ENCODE measurements around the gene HSPA12A. TPM values are rescaled to one million over a fixed set of nuclear protein-coding genes. Genes with fewer than 3 reads are reported as not detected.

The HSPA12A gene
- total RNA-seq, 1 donor from 2014 or later: 22.5 TPM

- DNase-seq (no peak), ATAC-seq (no peak)
- intact Hi-C loops (cut with micrococcal nuclease): no loop called here
Observed at GRCh38 chr10:116656044-116656443, 86.3 kb downstream of the HSPA12A start.

- intact Hi-C loops (cut with micrococcal nuclease): no loop called here
- no peak for ATAC-seq
- DNase-seq: no peak
Observed at GRCh38 chr10:116655568-116655967, 86.8 kb downstream of the HSPA12A start.

GRCh38 chr10:116654816-116655215, 87.5 kb downstream of the HSPA12A start:
- DNase-seq (no peak), ATAC-seq (no peak)
- intact Hi-C loops (cut with micrococcal nuclease): no loop called here

- intact Hi-C loops (cut with micrococcal nuclease): no loop called here
- DNase-seq: no peak
- ATAC-seq: no peak
Observed at GRCh38 chr10:116653885-116654284, 88.5 kb downstream of the HSPA12A start.

DNA sequence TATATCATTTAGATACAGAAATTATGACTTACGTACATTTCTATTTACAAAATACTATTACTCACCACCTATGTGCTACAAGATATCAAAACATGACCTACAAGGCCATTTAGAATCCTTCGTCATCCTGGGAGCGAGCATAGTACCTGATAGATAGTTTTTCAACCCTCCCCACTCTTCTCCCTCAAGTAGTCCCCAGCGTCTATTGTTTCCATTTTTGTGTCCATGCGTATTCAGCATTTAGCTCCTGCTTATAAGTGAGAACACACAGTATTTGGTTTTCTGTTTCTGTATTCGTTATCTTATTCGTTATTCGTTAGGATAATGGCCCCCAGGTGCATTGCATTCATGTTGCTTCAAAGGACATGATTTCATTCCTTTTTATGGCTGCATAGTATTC, 93.5 kb downstream of the HSPA12A start:
- intact Hi-C loops (cut with micrococcal nuclease): no loop called here
- DNase-seq (no peak), ATAC-seq (no peak)

GRCh38 chr10:116646502-116646901, 95.9 kb downstream of the HSPA12A start:
- ATAC-seq (no peak), DNase-seq (no peak)
- intact Hi-C loops (cut with micrococcal nuclease): no loop called here

- intact Hi-C loops (cut with micrococcal nuclease): no loop called here
- ATAC-seq (no peak), DNase-seq (no peak)
Observed at GRCh38 chr10:116637830-116638229, 104.5 kb downstream of the HSPA12A start.

- ATAC-seq (no peak), DNase-seq (no peak)
- intact Hi-C loops (cut with micrococcal nuclease): no loop called here
Observed at GRCh38 chr10:116636976-116637375, 105.4 kb downstream of the HSPA12A start.

DNA sequence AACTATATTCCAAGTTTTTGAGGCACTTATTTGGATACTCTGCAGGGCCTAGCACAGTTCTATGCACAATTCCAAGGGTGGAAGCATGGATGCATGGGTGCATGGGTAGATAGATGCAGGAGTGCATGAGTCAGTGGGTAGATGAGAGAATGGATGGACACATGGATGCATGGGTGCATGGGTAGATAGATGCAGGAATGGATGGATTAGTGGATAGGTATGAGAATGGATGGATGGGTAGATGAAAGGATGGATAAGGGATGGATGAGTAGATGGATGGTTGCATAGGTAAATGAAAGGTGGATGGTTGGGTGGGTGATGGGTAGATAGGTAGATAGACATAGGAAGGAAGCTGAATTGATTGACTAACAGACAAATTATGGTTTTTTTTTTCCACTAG, 106.0 kb downstream of the HSPA12A start:
- intact Hi-C loops (cut with micrococcal nuclease): no loop called here
- DNase-seq: no peak
- ATAC-seq: no peak

DNA sequence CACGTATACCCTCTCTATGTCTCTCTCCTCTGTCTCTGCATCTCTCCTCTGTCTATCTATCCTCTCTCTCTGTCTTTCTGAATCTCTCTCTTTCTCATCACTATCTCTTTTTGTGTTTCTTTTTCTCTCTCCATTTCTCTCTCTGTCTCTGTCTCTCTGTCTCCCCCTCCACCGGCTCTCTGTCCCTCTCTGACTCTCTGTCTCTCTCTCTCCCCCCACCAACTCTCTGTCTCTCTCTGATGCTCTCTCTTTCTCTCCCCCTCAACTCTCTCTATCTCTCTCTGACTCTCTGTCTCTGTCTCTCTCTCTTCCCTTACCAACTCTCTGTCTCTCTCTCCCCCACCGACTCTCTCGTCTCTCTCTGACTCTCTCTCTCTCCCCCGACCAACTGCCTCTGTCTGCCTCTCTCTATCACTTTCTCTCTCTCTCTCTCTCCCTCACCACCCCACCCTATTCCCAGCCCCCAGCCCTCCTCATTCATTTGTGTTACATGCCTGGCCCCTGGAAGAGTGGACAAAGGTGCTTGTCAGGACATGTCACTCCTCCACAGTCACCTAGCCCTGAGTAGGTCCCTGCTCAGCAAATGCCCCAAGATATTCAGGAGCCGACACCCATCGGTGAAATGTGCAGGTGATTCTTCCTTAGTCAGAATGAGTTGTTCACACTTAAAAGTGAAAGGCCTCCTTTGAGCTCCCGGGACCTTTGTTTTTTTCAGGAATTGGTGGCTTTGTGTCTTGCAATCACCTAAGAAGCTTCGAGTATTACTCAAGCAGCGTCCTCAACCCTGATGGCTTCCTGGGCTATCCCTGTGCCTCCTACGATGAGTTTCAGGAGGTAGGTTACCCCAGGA, 108.0 kb downstream of the HSPA12A start:
- DNase-seq (no peak), ATAC-seq (no peak)
- intact Hi-C loops (cut with micrococcal nuclease): no loop called here

DNA sequence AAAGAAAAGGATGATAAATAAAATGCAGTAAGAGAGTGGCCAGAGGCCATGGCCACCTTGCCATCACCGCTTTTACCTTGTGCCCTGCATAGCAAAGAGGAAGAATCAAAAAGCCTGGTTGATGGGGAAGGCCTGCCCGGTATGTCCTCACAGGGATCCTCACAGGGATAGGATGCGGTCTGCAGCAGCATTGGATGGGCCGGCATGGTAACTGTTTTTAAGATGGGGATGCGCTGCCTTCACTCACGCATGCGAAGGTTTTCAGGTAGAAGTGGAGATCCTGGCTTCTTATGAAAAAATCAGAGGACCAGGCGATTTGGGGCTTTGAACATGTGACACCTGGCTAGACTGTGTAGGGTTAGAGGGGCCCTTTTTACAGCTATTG, 109.2 kb downstream of the HSPA12A start:
- intact Hi-C loops (cut with micrococcal nuclease): no loop called here
- DNase-seq: no peak
- no peak for ATAC-seq

DNA sequence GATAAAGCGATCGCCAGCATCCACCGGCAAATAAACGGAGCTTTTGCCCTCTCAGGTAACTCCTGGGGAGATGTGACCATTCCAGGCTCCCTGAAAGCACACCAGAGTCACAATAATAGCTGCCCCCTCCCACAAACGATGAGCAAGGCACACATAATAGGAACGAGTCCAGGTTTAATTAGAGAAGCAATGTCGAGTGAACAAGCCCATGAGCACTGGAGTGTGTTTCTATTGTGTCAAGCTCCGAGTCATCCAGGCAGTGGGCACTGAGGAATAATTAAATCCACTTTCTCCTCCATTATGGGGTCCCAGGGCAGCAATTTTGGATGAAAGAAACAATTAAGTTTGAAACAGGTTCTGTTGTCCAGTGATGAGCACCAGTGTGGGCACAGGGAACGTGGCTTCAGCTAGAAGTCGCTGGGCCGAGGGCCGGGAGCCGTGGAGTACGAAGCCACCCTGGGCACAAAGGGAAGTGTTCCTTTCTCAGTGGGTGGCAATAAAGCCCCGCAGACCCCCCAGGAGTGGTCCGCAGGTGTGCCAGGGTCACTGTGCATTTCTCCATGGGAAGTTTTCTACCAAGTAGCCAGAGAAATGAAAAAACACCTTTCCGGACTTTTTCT, 109.7 kb downstream of the HSPA12A start:
- ATAC-seq: no peak
- no peak for DNase-seq
- intact Hi-C loops (cut with micrococcal nuclease): no loop called here

GRCh38 chr10:116631871-116632295, 110.5 kb downstream of the HSPA12A start:
- intact Hi-C loops (cut with micrococcal nuclease): no loop called here
- DNase-seq (no peak), ATAC-seq (no peak)

GRCh38 chr10:116630020-116630419, 112.3 kb downstream of the HSPA12A start:
- ATAC-seq: no peak
- no peak for DNase-seq
- intact Hi-C loops (cut with micrococcal nuclease): no loop called here

GRCh38 chr10:116629340-116629739, 113.0 kb downstream of the HSPA12A start:
- ATAC-seq: no peak

GRCh38 chr10:116627386-116627933, 114.9 kb downstream of the HSPA12A start:
- peak; percentile 55 for DNase-seq
- ATAC-seq: peak; percentile 82
- intact Hi-C loops (cut with micrococcal nuclease): no loop called here

More at GRCh38 chr10:116629340-116629739, 113.0 kb downstream of the HSPA12A start:
- DNase-seq: no peak
- intact Hi-C loops (cut with micrococcal nuclease): no loop called here

- ATAC-seq (no peak), DNase-seq (no peak)
- intact Hi-C loops (cut with micrococcal nuclease): no loop called here
Observed at GRCh38 chr10:116626815-116627214, 115.6 kb downstream of the HSPA12A start.

DNA sequence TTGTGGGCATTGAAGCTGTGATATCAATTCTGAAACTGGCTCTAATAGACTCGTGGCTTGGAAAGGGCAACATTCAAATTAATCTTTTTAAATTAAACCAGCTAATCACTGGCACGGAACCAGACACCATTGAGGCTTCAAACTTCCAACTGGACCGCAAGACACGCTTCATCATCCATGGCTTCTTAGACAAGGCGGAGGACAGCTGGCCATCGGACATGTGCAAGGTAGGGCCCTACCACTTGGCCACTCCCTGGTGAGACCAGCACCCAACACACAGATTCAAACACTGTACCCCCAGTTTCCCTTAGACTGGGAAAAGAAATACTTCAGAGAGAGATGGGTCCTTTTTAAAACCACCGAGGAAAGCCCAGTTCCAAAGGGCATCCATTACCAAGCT, 116.5 kb downstream of the HSPA12A start:
- no peak for DNase-seq
- intact Hi-C loops (cut with micrococcal nuclease): no loop called here
- ATAC-seq: no peak

DNA sequence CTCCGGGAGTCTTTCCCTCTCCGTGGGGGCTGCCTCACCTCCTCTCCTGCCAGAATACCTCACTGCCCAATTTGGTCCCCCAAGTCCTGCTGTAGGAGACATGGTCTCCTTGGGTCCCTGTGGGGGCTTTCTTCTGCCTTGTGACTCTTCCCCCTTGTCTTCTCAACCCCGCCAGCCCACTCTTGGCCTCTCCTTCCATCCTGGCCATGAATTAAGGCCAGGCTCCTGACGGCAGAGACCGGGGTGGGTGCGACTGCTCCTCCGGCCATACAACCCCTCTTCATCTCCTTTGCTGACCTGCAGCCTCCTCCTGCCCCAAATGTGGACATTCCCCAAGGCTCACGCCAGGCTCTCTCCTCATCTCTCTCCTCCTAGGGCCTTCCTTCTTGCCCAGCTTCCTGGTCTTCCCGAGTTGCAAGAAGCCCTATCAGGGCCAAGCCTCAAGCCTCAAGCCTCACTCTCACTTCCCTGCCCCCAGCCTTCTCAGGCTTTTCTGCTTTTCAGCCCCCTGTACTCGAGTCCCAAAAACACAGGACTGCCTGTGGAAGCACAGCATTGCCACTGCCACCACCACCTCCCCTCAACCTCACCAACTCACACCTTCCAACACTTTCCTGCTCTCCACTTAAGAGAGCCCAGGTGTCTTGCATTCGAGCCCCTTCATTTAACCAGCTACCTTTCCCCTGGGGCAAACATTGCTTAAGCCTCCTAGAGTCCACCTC, 120.3 kb downstream of the HSPA12A start:
- DNase-seq (no peak), ATAC-seq (no peak)
- intact Hi-C loops (cut with micrococcal nuclease): no loop called here

DNA sequence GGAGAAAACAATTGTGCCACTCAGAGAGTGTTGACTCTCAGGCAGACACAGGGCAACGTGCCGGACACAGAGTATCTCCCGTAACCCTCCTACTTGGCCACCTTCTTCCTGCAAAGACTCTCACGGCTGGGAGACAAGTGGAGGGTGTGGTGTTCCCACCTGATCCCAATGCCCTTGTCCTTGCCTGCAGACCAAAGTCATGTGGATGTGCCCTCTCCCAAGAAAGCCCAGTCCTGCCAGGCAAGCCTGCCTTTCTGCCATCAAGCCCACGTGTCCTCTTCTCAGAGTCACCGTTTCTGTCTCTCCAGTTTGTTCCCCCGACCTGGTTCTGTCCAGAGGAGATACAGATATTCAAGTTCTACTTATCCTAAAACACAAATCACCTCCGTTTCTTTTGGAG, 120.9 kb downstream of the HSPA12A start:
- DNase-seq (no peak), ATAC-seq (no peak)
- intact Hi-C loops (cut with micrococcal nuclease): no loop called here

All from left ventricle myocardium superior (tissue), 1 donor.